H1 (cell line): ENCODE results near the gene SLC39A13. TPM values are rescaled to one million over a fixed set of nuclear protein-coding genes. Genes with fewer than 3 reads are reported as not detected.

Experiments used
- CTCF ChIA-PET: fragments of 300-600 bp; sonication (Branson Sonifier 250); formaldehyde crosslinking; loops from one replicate; lab custom pipeline; 2021; ENCODE audit not compliant: partially characterized antibody; lab: Charles Lee
- POLR2A ChIA-PET: fragments of 300-600 bp; sonication (Branson Sonifier 250); formaldehyde crosslinking; loops from one replicate; lab custom pipeline; 2021; ENCODE audit warnings: inconsistent platforms; ENCODE audit not compliant: partially characterized antibody; lab: Charles Lee
- DNase-seq, 2 experiments: peaks; one replicate each; pipeline versions ENCODE4 v3.0.0 to v3.0.0-alpha.2; 2010 to 2022; ENCODE audit warnings: low spot score in 2 of 2, low read depth in 1 of 2, mixed read lengths in 1 of 2
- FAIRE-seq: peaks from 2 replicates; lab custom pipeline; 2011; peaks lifted over from hg19 to GRCh38; lab: Jason Lieb, UNC
- H2AFZ ChIP-seq: 2 replicates; pipeline ENCODE4 v1.8.1; 2012; ENCODE audit warnings: low read length, inconsistent platforms
- H2AK5ac ChIP-seq: 2 replicates; pipeline ENCODE4 v1.6.1; 2013; ENCODE audit warnings: low read depth, low read length
- H2BK120ac ChIP-seq: replicated peaks from 2 replicates; pipeline ENCODE3; 2013; ENCODE audit warnings: low read depth, low read length, inconsistent platforms
- H2BK12ac ChIP-seq: 2 replicates; pipeline ENCODE4 v1.6.1; 2013; ENCODE audit warnings: low read depth, low read length
- H2BK15ac ChIP-seq: 2 replicates; pipeline ENCODE4 v1.6.1; 2013; ENCODE audit warnings: low read length
- H2BK20ac ChIP-seq: 2 replicates; pipeline ENCODE4 v1.6.1; 2013; ENCODE audit warnings: low read length
- H2BK5ac ChIP-seq: 2 replicates; pipeline ENCODE4 v1.6.1; 2013; ENCODE audit warnings: low read depth, low read length
- H3K14ac ChIP-seq: 2 replicates; pipeline ENCODE4 v1.6.1; 2013; ENCODE audit warnings: inconsistent platforms; ENCODE audit not compliant: insufficient read length
- H3K18ac ChIP-seq: 2 replicates; pipeline ENCODE4 v1.6.1; 2013; ENCODE audit warnings: low read length; ENCODE audit errors: extremely low read depth
- H3K23ac ChIP-seq: 2 replicates; pipeline ENCODE4 v1.6.1; 2013; ENCODE audit warnings: inconsistent platforms; ENCODE audit not compliant: insufficient read length
- H3K23me2 ChIP-seq: 2 replicates; pipeline ENCODE4 v1.6.1; 2013; ENCODE audit warnings: low read depth, low read length
- H3K27ac ChIP-seq: 2 replicates; pipeline ENCODE4 v1.6.1; 2011; ENCODE audit warnings: low read depth, low read length, inconsistent platforms
- H3K27me3 ChIP-seq, 4 experiments: replicated peaks in 1 of 4; 1 replicate in 1 of 4; 2 replicates in 3 of 4; pipeline versions ENCODE4 v1.6.1 to v1.8.1; 2011 to 2013; ENCODE audit warnings: low read length in 3 of 4, mild to moderate bottlenecking in 3 of 4, inconsistent platforms in 2 of 4, mixed read lengths in 2 of 4, moderate library complexity in 1 of 4; ENCODE audit not compliant: control insufficient read depth in 3 of 4, insufficient read depth in 3 of 4; ENCODE audit errors: extremely low read depth in 1 of 4
- H3K36me3 ChIP-seq, 4 experiments: 2 replicates each; pipeline versions ENCODE4 v1.6.1 to v1.8.1; 2011 to 2013; ENCODE audit warnings: mild to moderate bottlenecking in 4 of 4, low read length in 3 of 4, moderate library complexity in 2 of 4, control low read depth in 1 of 4, inconsistent platforms in 1 of 4; ENCODE audit not compliant: insufficient read depth in 4 of 4, control insufficient read depth in 2 of 4
- H3K4ac ChIP-seq: replicated peaks from 2 replicates; pipeline ENCODE3; 2013; ENCODE audit warnings: low read length, low read depth, mixed read lengths, inconsistent platforms; ENCODE audit not compliant: insufficient read length
- H3K4me1 ChIP-seq, 4 experiments: replicated peaks in 1 of 4; 1 replicate in 1 of 4; 2 replicates in 3 of 4; pipeline versions ENCODE4 v1.6.1 to v1.8.1; 2011 to 2013; ENCODE audit warnings: low read length in 3 of 4, inconsistent platforms in 2 of 4, mixed read lengths in 1 of 4; ENCODE audit not compliant: insufficient read depth in 4 of 4, control insufficient read depth in 3 of 4
- H3K4me2 ChIP-seq, 2 experiments: 2 replicates each; pipeline versions ENCODE4 v1.6.1 to v1.8.1; 2011 to 2013; ENCODE audit warnings: low read depth in 2 of 2, low read length in 2 of 2, control low read depth in 1 of 2, inconsistent platforms in 1 of 2, mild to moderate bottlenecking in 1 of 2; ENCODE audit not compliant: insufficient read depth in 1 of 2
- H3K4me3 ChIP-seq, 4 experiments: fragments of 200-600, 300-600 bp in 1 of 4; sonication (generic), shearing (Covaris generic), sonication (Bioruptor Twin) in 1 of 4; 2 replicates each; pipeline versions ENCODE4 v1.5.1 to v1.8.1; 2011 to 2016; ENCODE audit warnings: low read length in 4 of 4, low read depth in 3 of 4, control low read depth in 2 of 4, inconsistent platforms in 2 of 4, mild to moderate bottlenecking in 2 of 4, mixed read lengths in 1 of 4, moderate library complexity in 1 of 4; ENCODE audit not compliant: insufficient read depth in 2 of 4; ENCODE audit errors: extremely low read depth in 1 of 4
- H3K56ac ChIP-seq: replicated peaks from 2 replicates; pipeline ENCODE3; 2013; ENCODE audit warnings: low read depth, mild to moderate bottlenecking, mixed read lengths, low read length, inconsistent platforms; ENCODE audit not compliant: insufficient read length
- H3K79me1 ChIP-seq: 2 replicates; pipeline ENCODE4 v1.6.1; 2013; ENCODE audit warnings: low read depth, low read length, control low read depth
- H3K79me2 ChIP-seq, 2 experiments: 2 replicates each; pipeline versions ENCODE4 v1.6.1 to v1.8.1; 2012 to 2013; ENCODE audit warnings: low read length in 2 of 2, mild to moderate bottlenecking in 2 of 2, inconsistent platforms in 1 of 2; ENCODE audit not compliant: insufficient read depth in 2 of 2, control insufficient read depth in 1 of 2
- H3K9ac ChIP-seq, 4 experiments: replicated peaks in 1 of 4; 1 replicate in 1 of 4; 2 replicates in 3 of 4; pipeline versions ENCODE4 v1.6.1 to v1.8.1; 2011 to 2013; ENCODE audit warnings: low read depth in 3 of 4, low read length in 3 of 4, control low read depth in 2 of 4, mild to moderate bottlenecking in 2 of 4, moderate library complexity in 2 of 4, inconsistent platforms in 1 of 4; ENCODE audit errors: extremely low read depth in 1 of 4
- H3K9me3 ChIP-seq, 2 experiments: 2 replicates each; pipeline versions ENCODE4 v1.6.1 to v1.8.1; 2012 to 2013; ENCODE audit warnings: mild to moderate bottlenecking in 2 of 2, moderate library complexity in 2 of 2, control low read depth in 1 of 2, inconsistent platforms in 1 of 2, low read depth in 1 of 2, low read length in 1 of 2, mixed read lengths in 1 of 2; ENCODE audit not compliant: insufficient read depth in 2 of 2
- H4K20me1 ChIP-seq, 2 experiments: replicated peaks in 1 of 2; 2 replicates each; pipeline versions ENCODE3 to v1.8.1; 2011 to 2013; ENCODE audit warnings: inconsistent platforms in 2 of 2, low read length in 2 of 2, mild to moderate bottlenecking in 1 of 2; ENCODE audit not compliant: insufficient read depth in 2 of 2, control insufficient read depth in 1 of 2
- H4K5ac ChIP-seq: 2 replicates; pipeline ENCODE4 v1.6.1; 2013; ENCODE audit warnings: low read length, low read depth, mixed read lengths, inconsistent platforms; ENCODE audit not compliant: insufficient read length
- H4K8ac ChIP-seq: 2 replicates; pipeline ENCODE4 v1.8.0; 2013; ENCODE audit warnings: mild to moderate bottlenecking, moderate library complexity, low read length, inconsistent platforms; ENCODE audit not compliant: insufficient read depth; ENCODE audit errors: extremely low read depth
- H4K91ac ChIP-seq: replicated peaks from 2 replicates; pipeline ENCODE3; 2013; ENCODE audit warnings: low read length, mixed read lengths, inconsistent platforms; ENCODE audit not compliant: insufficient read length
- ATF2 ChIP-seq: IDR thresholded peaks from 2 replicates; pipeline ENCODE4 v1.6.1; 2012; ENCODE audit warnings: low read length, inconsistent platforms
- BCL11A ChIP-seq, 2 experiments: IDR thresholded peaks; one replicate each; pipeline ENCODE4 v1.6.1; 2011; ENCODE audit warnings: low read depth in 2 of 2, low read length in 2 of 2, mild to moderate bottlenecking in 2 of 2
- BRCA1 ChIP-seq: IDR thresholded peaks from 2 replicates; pipeline ENCODE4 v1.6.1; 2012; ENCODE audit warnings: low read depth, low read length, improper control_type of control experiment
- KDM5A ChIP-seq: fragments of 200-600 bp; IDR thresholded peaks from 2 replicates; pipeline ENCODE4 v1.7.1; 2012; ENCODE audit warnings: mild to moderate bottlenecking, low read length, inconsistent platforms, mixed read lengths
- SIN3A ChIP-seq, 2 experiments: IDR thresholded peaks in 1 of 2; conservative IDR thresholded peaks in 1 of 2; 2 replicates each; pipeline ENCODE4 v1.6.1; 2011 to 2012; ENCODE audit warnings: low read length in 2 of 2, improper control_type of control experiment in 1 of 2, low read depth in 1 of 2, mild to moderate bottlenecking in 1 of 2
- TEAD4 ChIP-seq: IDR thresholded peaks from 2 replicates; pipeline ENCODE4 v1.6.1; 2012; ENCODE audit warnings: low read depth, low read length, inconsistent platforms, mixed read lengths
- WGBS, 2 experiments: shearing (Covaris generic) in 1 of 2; methylation state at CpG; one replicate each; pipeline versions ENCODE4 v1.1.6 to v1.1.7; 2013 to 2015; ENCODE audit warnings: low lambda C conversion rate in 2 of 2, mixed read lengths in 2 of 2, inconsistent platforms in 1 of 2, low coverage in 1 of 2, missing lambda C conversion rate in 1 of 2; ENCODE audit not compliant: insufficient replicate concordance in 2 of 2, insufficient coverage in 1 of 2, insufficient read length in 1 of 2; ENCODE audit errors: extremely low coverage in 1 of 2, missing lambda C conversion rate in 1 of 2; 5-methylcytosine and 5-hydroxymethylcytosine counted together
- polyA plus RNA-seq, 7 experiments: library from polyadenylated mRNA; depleted of rRNA in 3 of 7; stranded (reverse) in 5 of 7; unstranded in 2 of 7; fragments of >200 nt in 5 of 7; fragments of 200-250 nt in 2 of 7; gene quantifications; 1 replicate in 5 of 7; 2 replicates in 1 of 7; 4 replicates in 1 of 7; pipeline versions ENCODE4 v1.2.1 to v1.2.3, GENCODE V29; 2011 to 2013; ENCODE audit warnings: missing spikeins in 2 of 7, mixed read lengths in 2 of 7
- total RNA-seq: library from RNA; stranded (reverse); fragmentation: NEBNext Ultra II Directional; extraction: Animal tissue kit (Norgen Biotek cat#: 25700); gene quantifications from 2 replicates; pipeline ENCODE4 v1.2.1, GENCODE V29; 2021

SLC39A13 gene
- total and polyA plus RNA-seq, 2 of the 8 experiments (the other 6 are each of a cell fraction or from before 2014, with no cell fraction given) = 23.2 to 30.0 TPM

- DNase-seq = no peak
- no peak overlapping the region; the same call in 1 of the 2 replicates for H3K18ac ChIP-seq
- CTCF ChIA-PET = interaction anchor here (1.0 to 10.7 kb wide), 8 partner anchors 11 to 134 kb away, joined by 3 to 78 read pairs (median 4); partner anchors contain the start of genes SLC39A13 and SPI1
- H3K4me2 ChIP-seq = no peak overlapping the region
- POLR2A ChIA-PET = interaction anchor here (0.7 to 1.6 kb wide), 3 partner anchors 11 to 20 kb away, joined by 3 to 5 read pairs (median 4); partner anchors contain the start of gene SLC39A13
- no peak overlapping the region for H3K14ac ChIP-seq
- WGBS, 2 experiments = 91% methylated on average over 20 of the region's 20 CpGs; no CpG with 5 or more reads in 1 of the 2 experiments
- H2AFZ ChIP-seq = no peak overlapping the region
- no peaks in the 10 kb centered on the region for H3K23me2 ChIP-seq
- no peak overlapping the region for H3K23ac ChIP-seq
- peak overlapping the region; percentile 7; the same call in 1 of the 2 replicates for H2BK12ac ChIP-seq
- no peaks in the 10 kb centered on the region for H3K79me2 ChIP-seq
- no peak for FAIRE-seq
- no peaks in the 10 kb centered on the region for H3K36me3 ChIP-seq
- H3K79me1 ChIP-seq = no peaks in the 10 kb centered on the region
- H2AK5ac ChIP-seq = no peak overlapping the region
- no peaks in the 10 kb centered on the region for H4K20me1 ChIP-seq
- H2BK20ac ChIP-seq = no peak overlapping the region
- H3K9me3 ChIP-seq = no peaks in the 10 kb centered on the region
- H3K4ac ChIP-seq = no peak overlapping the region
- no peak overlapping the region; the same call in 1 of the 2 replicates for H3K27ac ChIP-seq
- no peak overlapping the region for H2BK15ac ChIP-seq
- no peak overlapping the region for H2BK120ac ChIP-seq
- H2BK5ac ChIP-seq = 0 out of 2 replicates have a peak overlapping the region, but pooled peaks have one; percentile 7
- H3K4me3 ChIP-seq = no peak overlapping the region
- H3K56ac ChIP-seq = no peak overlapping the region
- no peak for TF ChIP-seq ATF2
- no peak for TF ChIP-seq BCL11A (IDR thresholded peaks at IDR 0.05; ENCODE audit: low read depth in 2 of 2, low read length in 2 of 2)
- no peak for TF ChIP-seq SIN3A (conservative IDR thresholded peaks at IDR 0.05 in 1 of 2, IDR thresholded peaks at IDR 0.05 in 1 of 2; ENCODE audit: low read depth in 1 of 2, low read length in 2 of 2)
- TF ChIP-seq TEAD4 = no peak
- no peak for TF ChIP-seq KDM5A
- TF ChIP-seq BRCA1 = no peak
- H3K4me1 ChIP-seq = peaks cover 0 to 7% (median 2%) of the 10 kb centered on the region in 4 experiments; a peak in 3 of 7 replicates
- peak overlapping the region; percentile 35; the same call in 1 of the 2 replicates for H4K8ac ChIP-seq
- no peak overlapping the region for H4K5ac ChIP-seq
- no peak overlapping the region for H4K91ac ChIP-seq
- H3K27me3 ChIP-seq = no peaks in the 10 kb centered on the region
- no peak overlapping the region for H3K9ac ChIP-seq
Observed at GRCh38 chr11:47393163-47394049, 15.0 kb upstream of the SLC39A13 start.
